Aorta (tissue), 5 donors: ENCODE data around the gene TOR1B. TPM values are rescaled to one million over a fixed set of nuclear protein-coding genes. Genes with fewer than 3 reads are reported as not detected.

Experiments used
- ATAC-seq: fragments of 200-7000 bp; cut with Tn5 transposase; one replicate; pipeline ENCODE4 v1.9.1; 2022; ENCODE audit warnings: moderate library complexity; ENCODE audit not compliant: low FRiP score
- DNase-seq, 2 donors: peaks; one replicate each; pipeline ENCODE4 v3.0.0-alpha.2; 2020
- H3K27ac ChIP-seq, 2 donors: one replicate each; pipeline ENCODE4 v1.5.1; 2013; ENCODE audit warnings: low read length in 2 of 2, mild to moderate bottlenecking in 2 of 2, moderate library complexity in 2 of 2, control low read depth in 1 of 2, inconsistent platforms in 1 of 2, low read depth in 1 of 2
- H3K27me3 ChIP-seq, 2 donors: one replicate each; pipeline ENCODE4 v1.6.1; 2013; ENCODE audit warnings: control low read depth in 1 of 2, low read length in 1 of 2, mild to moderate bottlenecking in 1 of 2, moderate library complexity in 1 of 2; ENCODE audit not compliant: insufficient read depth in 2 of 2, control insufficient read depth in 1 of 2
- H3K36me3 ChIP-seq, 2 donors: one replicate each; pipeline ENCODE4 v1.6.1; 2013; ENCODE audit warnings: control low read depth in 1 of 2, low read length in 1 of 2, mild to moderate bottlenecking in 1 of 2; ENCODE audit not compliant: insufficient read depth in 2 of 2, control insufficient read depth in 1 of 2
- H3K4me1 ChIP-seq, 2 donors: one replicate each; pipeline ENCODE4 v1.6.1; 2013; ENCODE audit warnings: low read length in 2 of 2, control low read depth in 1 of 2, mild to moderate bottlenecking in 1 of 2, moderate library complexity in 1 of 2; ENCODE audit not compliant: insufficient read depth in 2 of 2, control insufficient read depth in 1 of 2
- H3K4me3 ChIP-seq, 2 donors: one replicate each; pipeline ENCODE4 v1.5.1; 2013; ENCODE audit warnings: low read length in 2 of 2, control low read depth in 1 of 2, mild to moderate bottlenecking in 1 of 2
- H3K9me3 ChIP-seq: one replicate; pipeline ENCODE4 v1.6.1; 2013; ENCODE audit warnings: mild to moderate bottlenecking, low read length; ENCODE audit not compliant: control insufficient read depth
- WGBS, 2 donors: extraction: QIAGEN DNeasy Blood & Tissue Kit; methylation state at CpG; one replicate each; pipeline ENCODE4 v1.1.7; 2013; 5-methylcytosine and 5-hydroxymethylcytosine counted together
- intact Hi-C, 2 donors: fragments of 100-400 bp; cut with DNase I; formaldehyde crosslinking; loops; one replicate each; pipeline versions ENCODE4 v1.14.2 to v1.15.0; 2022
- polyA plus RNA-seq, 2 donors: library from polyadenylated mRNA; stranded (reverse); fragments of 200-250 nt; gene quantifications; one replicate each; pipeline ENCODE4 v1.2.3, GENCODE V29; 2013
- total RNA-seq, 2 donors: library from RNA; stranded (reverse); fragmentation: NEBNext Ultra II Directional; extraction: Animal tissue kit (Norgen Biotek cat#: 25700); gene quantifications; one replicate each; pipeline ENCODE4 v1.2.1, GENCODE V29; 2021
- donor health status: healthy with polysubstance abuse.
- donor health status: Bipolar disorder and iron deficiency.
- donor health status: DM: no; HTN: no; CAD: no.
- donor health status: DM: no; HTN: no; CAD: no.
- donor health status: DM: yes; HTN: yes; CAD: no.

TOR1B gene
- total and polyA plus RNA-seq, 4 donors: 11.4 to 24.3 (median 20.0) TPM

DNA sequence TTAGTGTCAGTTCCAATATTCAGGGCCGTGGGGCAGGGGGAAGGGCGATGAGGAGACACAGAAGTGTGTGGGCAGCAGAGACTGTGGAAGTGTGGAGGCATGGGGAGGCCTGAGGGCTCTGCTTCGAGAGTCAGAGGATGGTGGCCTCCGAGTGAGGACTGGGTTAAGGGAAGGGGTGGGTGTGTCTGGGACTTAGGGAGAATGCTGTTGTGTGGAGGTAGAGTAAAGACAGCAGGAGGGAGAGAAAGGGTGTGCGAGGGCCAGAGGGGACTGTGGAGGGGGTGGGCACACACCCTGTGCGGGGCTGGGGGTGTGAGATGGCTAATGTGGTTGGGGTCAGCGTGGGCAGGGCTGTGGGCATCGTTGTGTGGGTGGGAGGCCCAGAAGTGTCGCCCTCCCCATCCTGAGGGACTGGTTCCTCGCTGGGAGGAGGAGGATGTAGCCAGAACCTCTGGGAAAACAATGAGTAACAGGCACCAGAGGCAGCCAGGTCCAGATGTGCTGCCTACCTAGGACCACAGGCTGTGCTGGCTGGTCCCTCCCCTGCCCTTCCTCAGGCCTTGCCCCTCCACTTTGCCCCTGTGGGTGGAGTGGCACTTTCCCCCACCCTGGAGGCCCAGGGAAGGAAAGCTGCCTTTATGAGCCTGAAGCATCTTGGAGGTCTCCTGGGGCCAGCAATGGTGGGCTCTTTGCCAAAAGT, 36.5 kb downstream of the TOR1B start:
- H3K27ac ChIP-seq: no peak overlapping the region
- no peaks in the 10 kb centered on the region for H3K4me1 ChIP-seq
- H3K36me3 ChIP-seq: no peaks in the 10 kb centered on the region
- DNase-seq (no peak), ATAC-seq (no peak)
- no peaks in the 10 kb centered on the region for H3K9me3 ChIP-seq
- H3K27me3 ChIP-seq: no peaks in the 10 kb centered on the region
- intact Hi-C loops: loop anchor here in 1 of 2 donors (5.0 kb wide), 1 partner anchor 48 kb away; no protein-coding TSS in a partner anchor
- H3K4me3 ChIP-seq: no peak overlapping the region
- 71 to 76% methylated on average over 10 of the region's 10 CpGs for WGBS, 2 donors

DNA sequence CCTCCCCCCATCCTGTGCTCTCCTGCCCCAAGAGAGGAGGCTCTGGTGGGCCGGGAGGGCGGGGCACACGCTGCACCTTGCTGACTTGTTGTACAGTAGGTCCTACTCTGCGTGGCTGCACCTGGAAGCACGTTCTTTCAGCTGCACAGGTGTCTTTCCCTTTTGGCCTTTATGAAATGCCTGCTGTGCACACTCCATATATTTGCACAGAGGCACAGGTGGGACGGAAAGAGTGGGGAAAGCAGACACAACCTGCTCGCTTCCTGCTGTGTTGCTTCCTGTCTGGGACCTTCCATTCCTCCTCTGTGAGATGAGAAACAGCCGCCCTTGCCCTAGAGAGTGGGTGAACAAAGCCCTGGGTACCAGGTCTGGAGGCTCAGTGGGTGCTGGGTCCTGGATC, 37.0 kb downstream of the TOR1B start:
- Histone ChIP-seq H3K27me3 (no peaks in the 10 kb centered on the region), H3K36me3 (no peaks in the 10 kb centered on the region), H3K4me1 (no peaks in the 10 kb centered on the region), H3K4me3 (no peak overlapping the region), H3K27ac (no peak overlapping the region), H3K9me3 (no peaks in the 10 kb centered on the region)
- ATAC-seq: no peak
- intact Hi-C loops: no loop called here
- no peak for DNase-seq
- 85 to 88% methylated on average over 8 of the region's 8 CpGs for WGBS, 2 donors

DNA sequence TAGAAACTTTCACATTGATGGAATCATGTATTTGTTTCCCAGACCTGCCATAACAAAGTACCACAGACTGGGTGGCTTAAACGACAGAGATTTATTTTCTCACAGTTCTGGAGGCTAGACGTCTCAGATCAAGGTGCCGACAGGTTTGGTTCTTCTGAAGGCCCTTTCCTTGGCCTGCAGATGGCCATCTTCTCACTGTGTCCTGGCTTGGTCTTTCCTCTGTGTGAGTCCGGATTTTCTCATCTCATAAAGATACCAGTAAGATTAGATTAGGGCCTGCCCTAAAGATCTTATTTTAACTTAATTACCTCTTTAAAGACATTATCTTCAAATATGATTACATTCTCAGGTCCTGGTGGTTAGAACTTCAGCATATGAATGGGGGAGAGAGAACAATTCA, 38.1 kb downstream of the TOR1B start:
- no peaks in the 10 kb centered on the region for H3K4me1 ChIP-seq
- ATAC-seq (no peak), DNase-seq (no peak)
- WGBS, 2 donors: 62 to 65% methylated on average over 4 of the region's 4 CpGs
- intact Hi-C loops: no loop called here
- H3K9me3 ChIP-seq: no peaks in the 10 kb centered on the region
- H3K27ac ChIP-seq: no peak overlapping the region
- H3K36me3 ChIP-seq: no peaks in the 10 kb centered on the region
- no peak overlapping the region for H3K4me3 ChIP-seq
- H3K27me3 ChIP-seq: no peaks in the 10 kb centered on the region

DNA sequence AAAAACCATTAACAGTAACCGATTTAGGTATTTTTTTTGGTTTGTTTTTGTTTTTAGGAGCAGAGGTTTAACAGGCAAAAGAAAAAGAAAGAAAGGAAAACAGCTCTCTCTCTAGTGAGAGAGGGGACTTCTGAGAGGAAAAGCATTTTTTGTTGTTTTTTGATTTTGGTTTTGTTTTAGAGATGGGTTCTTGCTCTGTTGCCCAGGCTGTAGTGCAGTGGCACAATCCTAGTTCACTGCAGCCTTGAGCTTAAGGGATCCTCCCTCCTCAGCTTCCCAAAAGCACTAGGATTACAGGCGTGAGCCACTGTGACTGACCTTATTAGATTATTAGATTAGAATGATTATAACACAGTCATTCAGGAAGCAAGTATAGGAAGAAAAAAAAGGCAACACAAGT, 42.4 kb downstream of the TOR1B start:
- H3K4me3 ChIP-seq: no peak overlapping the region
- no peak for ATAC-seq
- intact Hi-C loops: no loop called here
- no peaks in the 10 kb centered on the region for H3K36me3 ChIP-seq
- no peaks in the 10 kb centered on the region for H3K9me3 ChIP-seq
- H3K27me3 ChIP-seq: no peaks in the 10 kb centered on the region
- H3K27ac ChIP-seq: no peak overlapping the region
- WGBS, 2 donors: 66% methylated on average over 2 of the region's 2 CpGs
- no peak for DNase-seq
- H3K4me1 ChIP-seq: no peaks in the 10 kb centered on the region

DNA sequence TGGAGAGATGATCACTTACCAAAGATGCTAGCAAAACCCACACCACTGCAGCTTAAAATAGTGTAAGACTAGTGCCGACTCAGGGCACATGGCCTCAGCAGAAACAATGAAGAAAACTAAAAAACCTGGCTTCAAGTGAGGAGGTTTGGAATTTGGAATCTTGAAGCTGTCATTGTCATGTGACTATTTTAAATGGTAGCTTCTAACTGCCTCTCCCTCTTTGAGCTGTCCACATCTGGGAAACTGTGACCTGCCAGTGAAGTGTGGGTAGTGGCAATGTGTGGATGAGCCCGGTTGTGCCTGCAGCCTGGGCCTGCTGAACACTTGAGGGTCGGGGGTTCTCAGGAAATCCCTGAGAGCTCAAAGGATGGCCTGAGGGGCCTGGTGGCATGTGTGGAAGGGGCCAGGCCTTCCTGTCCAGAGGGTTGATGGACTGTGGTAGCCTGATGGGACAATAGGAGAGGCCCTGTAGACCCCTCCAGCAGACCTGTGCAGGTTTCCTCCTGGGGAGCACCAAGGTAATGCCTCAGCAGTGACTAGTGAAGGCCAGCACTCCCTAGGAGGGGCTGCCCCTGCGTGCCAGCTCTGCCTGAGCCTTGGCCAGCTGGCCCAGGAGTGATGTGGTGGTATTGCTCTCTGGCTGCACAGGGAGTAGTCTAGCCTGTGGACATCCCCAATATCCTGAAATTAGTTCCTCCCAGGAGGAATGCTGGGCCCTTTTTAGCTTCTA, 45.9 kb downstream of the TOR1B start:
- 39 to 42% methylated on average over 4 of the region's 4 CpGs for WGBS, 2 donors
- DNase-seq (peak in 1 of 2 donors; percentile 75), ATAC-seq (no peak)
- Histone ChIP-seq H3K4me1 (no peaks in the 10 kb centered on the region), H3K27me3 (no peaks in the 10 kb centered on the region), H3K36me3 (peaks cover 0 to 6% of the 10 kb centered on the region in 2 donors), H3K9me3 (no peaks in the 10 kb centered on the region), H3K4me3 (no peak overlapping the region), H3K27ac (peak overlapping the region; percentile 2 to 100)
- intact Hi-C loops: no loop called here

DNA sequence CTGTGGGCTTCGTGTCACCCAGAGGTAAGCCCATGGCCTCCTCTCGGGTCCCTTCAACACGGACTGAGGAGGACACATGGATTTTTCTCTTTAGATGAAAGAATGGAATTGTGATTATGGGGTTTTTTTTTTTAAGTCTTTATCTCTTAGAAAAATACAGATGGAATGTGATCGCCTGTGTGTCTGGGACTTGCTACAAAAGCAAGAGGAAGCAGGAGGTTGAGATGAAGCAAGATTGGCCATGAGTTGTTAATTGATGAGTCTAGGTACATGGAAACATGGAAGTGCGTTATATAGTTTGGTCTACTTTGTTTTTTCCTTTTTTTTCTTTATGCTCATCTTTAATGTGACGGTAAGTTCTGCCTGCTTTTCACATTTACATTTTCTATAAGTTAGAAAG, 46.9 kb downstream of the TOR1B start:
- Histone ChIP-seq H3K27me3 (no peaks in the 10 kb centered on the region), H3K9me3 (no peaks in the 10 kb centered on the region), H3K4me1 (no peaks in the 10 kb centered on the region), H3K4me3 (no peak overlapping the region), H3K36me3 (peaks cover 0 to 6% of the 10 kb centered on the region in 2 donors), H3K27ac (peak overlapping the region; percentile 89 to 100)
- 62 to 63% methylated on average over 6 of the region's 6 CpGs for WGBS, 2 donors
- ATAC-seq (no peak), DNase-seq (no peak)
- intact Hi-C loops: no loop called here

DNA sequence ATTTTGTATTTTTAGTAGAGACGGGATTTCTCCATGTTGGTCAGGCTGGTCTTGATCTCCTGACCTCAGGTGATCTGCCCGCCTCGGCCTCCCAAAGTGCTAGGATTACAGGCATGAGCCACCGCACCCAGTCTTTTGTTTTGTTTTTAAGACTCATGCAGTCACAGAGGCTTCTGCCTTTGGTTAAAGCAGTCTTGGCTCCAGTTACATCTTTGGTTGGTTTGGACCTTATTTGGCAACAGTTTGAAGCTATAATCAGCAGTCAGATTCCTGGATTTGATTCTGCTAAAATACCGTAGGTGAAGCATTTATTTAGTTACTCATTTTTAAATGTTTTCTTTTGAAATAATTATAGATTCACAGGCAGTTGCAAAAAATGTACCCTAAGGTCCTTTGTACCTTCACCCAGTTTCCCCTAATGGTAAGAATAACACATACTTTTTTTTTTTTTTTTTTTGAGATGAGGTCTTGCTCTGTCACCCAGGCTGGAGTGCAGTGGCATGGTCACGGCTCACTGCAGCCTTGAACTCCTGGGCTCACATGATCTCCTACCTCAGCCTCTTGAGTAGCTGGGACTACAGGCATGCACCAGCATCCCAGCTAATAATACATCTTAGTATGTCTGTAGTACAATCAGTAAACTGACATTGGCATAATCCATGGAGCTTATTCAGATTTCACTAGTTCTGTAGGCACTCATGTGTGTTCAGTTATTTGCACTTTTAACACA, 48.0 kb downstream of the TOR1B start:
- ATAC-seq (peak; percentile 51), DNase-seq (peak in 1 of 2 donors; percentile 76)
- Histone ChIP-seq H3K4me3 (no peak overlapping the region), H3K27me3 (no peaks in the 10 kb centered on the region), H3K9me3 (no peaks in the 10 kb centered on the region), H3K4me1 (peaks cover 0 to under 1% of the 10 kb centered on the region in 2 donors), H3K27ac (peak overlapping the region; percentile 89 to 100), H3K36me3 (peaks cover 0 to 6% of the 10 kb centered on the region in 2 donors)
- WGBS, 2 donors: 9 to 13% methylated on average over 6 of the region's 6 CpGs
- intact Hi-C loops: no loop called here

DNA sequence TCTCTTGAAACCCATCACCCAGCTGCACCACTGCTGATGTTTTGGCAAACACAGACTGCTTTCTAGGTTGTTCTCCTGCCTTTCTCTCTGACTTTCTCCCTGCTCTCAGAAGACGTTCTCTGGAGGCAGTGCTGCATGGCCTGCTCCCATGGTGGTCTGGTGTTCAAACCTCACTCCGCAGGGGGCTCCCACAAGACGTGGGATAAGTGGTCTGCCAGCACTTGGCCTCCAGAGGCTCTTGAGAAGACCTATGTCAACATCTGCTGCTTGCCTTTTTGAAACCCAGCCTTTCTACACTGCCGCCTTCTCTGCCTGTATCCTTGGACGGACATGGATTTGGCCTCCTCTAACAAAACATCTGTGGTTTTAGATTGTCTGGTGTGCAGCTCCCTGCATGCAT, 48.8 kb downstream of the TOR1B start:
- H3K9me3 ChIP-seq: no peaks in the 10 kb centered on the region
- H3K4me3 ChIP-seq: no peak overlapping the region
- peaks cover 0 to 6% of the 10 kb centered on the region in 2 donors for H3K36me3 ChIP-seq
- peaks cover 0 to 7% of the 10 kb centered on the region in 2 donors for H3K4me1 ChIP-seq
- 71 to 77% methylated on average over 5 of the region's 5 CpGs for WGBS, 2 donors
- intact Hi-C loops: no loop called here
- DNase-seq (peak in 1 of 2 donors; percentile 69), ATAC-seq (no peak)
- H3K27ac ChIP-seq: peak overlapping the region; percentile 33 to 66
- no peaks in the 10 kb centered on the region for H3K27me3 ChIP-seq
